Measurements from ENCODE around the gene HOXC10. TPM values are rescaled to one million over a fixed set of nuclear protein-coding genes. Genes with fewer than 3 reads are reported as not detected.

HOXC10 gene
- total and polyA plus RNA-seq, 3 donors from 2014 or later, result 1.4 to 4.3 (median 2.6) TPM

- WGBS, 2 donors, result 31 to 33% methylated on average over 5 of the region's 5 CpGs
- H3K27me3 ChIP-seq, result no peaks in the 10 kb centered on the region
- intact Hi-C loops (cut with DNase I; ENCODE audit: low total_unique reads), result no loop called here
- no peak for DNase-seq
- TF ChIP-seq CTCF (IDR thresholded peaks at IDR 0.05), result no peak
- TF ChIP-seq POLR2A (IDR thresholded peaks at IDR 0.05), result no peak
- no peak overlapping the region for H3K4me3 ChIP-seq
- no peaks in the 10 kb centered on the region for H3K9me3 ChIP-seq
- no peak overlapping the region for H3K27ac ChIP-seq
- peaks cover 2% of the 10 kb centered on the region for H3K4me1 ChIP-seq
- no peaks in the 10 kb centered on the region for H3K36me3 ChIP-seq (ENCODE audit: low read depth, missing control alignments)
Measured at GRCh38 chr12:53967421-53967925, 17.5 kb upstream of the HOXC10 start.

- no peaks in the 10 kb centered on the region for H3K9me3 ChIP-seq
- intact Hi-C loops (cut with DNase I; ENCODE audit: low total_unique reads), result no loop called here
- H3K36me3 ChIP-seq (ENCODE audit: low read depth, missing control alignments), result no peaks in the 10 kb centered on the region
- no peaks in the 10 kb centered on the region for H3K27me3 ChIP-seq
- no peak overlapping the region for H3K27ac ChIP-seq
- 53 to 69% methylated on average over 23 to 24 of the region's 24 CpGs for WGBS, 2 donors
- no peak overlapping the region for H3K4me3 ChIP-seq
- TF ChIP-seq CTCF (IDR thresholded peaks at IDR 0.05) (no peak), POLR2A (IDR thresholded peaks at IDR 0.05) (no peak)
- no peak for DNase-seq
- peaks cover 2% of the 10 kb centered on the region for H3K4me1 ChIP-seq
Measured at GRCh38 chr12:53968214-53969127, 16.5 kb upstream of the HOXC10 start.

- Histone ChIP-seq H3K27ac (no peak overlapping the region), H3K36me3 (ENCODE audit: low read depth, missing control alignments) (no peaks in the 10 kb centered on the region), H3K4me3 (no peak overlapping the region), H3K27me3 (peaks cover 3% of the 10 kb centered on the region), H3K9me3 (no peaks in the 10 kb centered on the region), H3K4me1 (peaks cover 6% of the 10 kb centered on the region)
- intact Hi-C loops (cut with DNase I; ENCODE audit: low total_unique reads), result no loop called here
- no peak for DNase-seq
- WGBS, 2 donors, result 36 to 53% methylated on average over 11 to 12 of the region's 12 CpGs
- TF ChIP-seq CTCF (IDR thresholded peaks at IDR 0.05) (no peak), POLR2A (IDR thresholded peaks at IDR 0.05) (no peak)
Measured at GRCh38 chr12:53969588-53970259, 15.2 kb upstream of the HOXC10 start.

- no peak overlapping the region for H3K4me3 ChIP-seq
- H3K9me3 ChIP-seq, result no peaks in the 10 kb centered on the region
- no peak for TF ChIP-seq POLR2A (IDR thresholded peaks at IDR 0.05)
- no peak for TF ChIP-seq CTCF (IDR thresholded peaks at IDR 0.05)
- no peaks in the 10 kb centered on the region for H3K36me3 ChIP-seq (ENCODE audit: low read depth, missing control alignments)
- no peak overlapping the region for H3K27ac ChIP-seq
- intact Hi-C loops (cut with DNase I; ENCODE audit: low total_unique reads), result no loop called here
- 60 to 71% methylated on average over 4 of the region's 4 CpGs for WGBS, 2 donors
- DNase-seq, result no peak
- H3K27me3 ChIP-seq, result peaks cover 6% of the 10 kb centered on the region
- peaks cover 12% of the 10 kb centered on the region for H3K4me1 ChIP-seq
Measured at GRCh38 chr12:53970451-53970850, 14.5 kb upstream of the HOXC10 start.
